ENCODE results near the gene APOD.
"Not testable (repeated sequence)": the region's sequence is repeated elsewhere in the genome, so short reads cannot be mapped to it uniquely, and the experiment has no call there.

APOD gene

GRCh38 chr3:195597848-195598247 is 14.1 kb upstream of the APOD start:
- no peak for TF ChIP-seq CTCF (IDR thresholded peaks at IDR 0.05; ENCODE audit: unreplicated experiment in 3 of 3)
- Mint-ChIP-seq H3K27me3 (ENCODE audit: low read depth) (peaks cover 4% of the 10 kb centered on the region), H3K36me3 (ENCODE audit: low read depth) (no peaks in the 10 kb centered on the region), H3K9me3 (peaks cover 19% of the 10 kb centered on the region), H3K4me3 (no peak overlapping the region), H3K4me1 (peaks cover 24% of the 10 kb centered on the region), H3K27ac (peak overlapping the region in 2 of 3 experiments; percentile 43 to 60)

- peaks cover 24% of the 10 kb centered on the region for H3K4me1 Mint-ChIP-seq
- peaks cover 4% of the 10 kb centered on the region for H3K27me3 Mint-ChIP-seq (ENCODE audit: low read depth)
- H3K9me3 Mint-ChIP-seq, result peaks cover 15% of the 10 kb centered on the region
- no peak overlapping the region for H3K4me3 Mint-ChIP-seq
- peak overlapping the region in 2 of 3 experiments; percentile 43 to 60 for H3K27ac Mint-ChIP-seq
- TF ChIP-seq CTCF (IDR thresholded peaks at IDR 0.05; ENCODE audit: unreplicated experiment in 3 of 3), result no peak
- H3K36me3 Mint-ChIP-seq (ENCODE audit: low read depth), result no peaks in the 10 kb centered on the region
Measured at GRCh38 chr3:195597229-195597628, 13.5 kb upstream of the APOD start.

GRCh38 chr3:195596765-195597171 is 13.0 kb upstream of the APOD start:
- Mint-ChIP-seq H3K4me1 (peaks cover 24% of the 10 kb centered on the region), H3K4me3 (no peak overlapping the region), H3K27me3 (ENCODE audit: low read depth) (peaks cover 4% of the 10 kb centered on the region), H3K36me3 (ENCODE audit: low read depth) (no peaks in the 10 kb centered on the region), H3K27ac (peak overlapping the region; percentile 16 to 80 (median 22)), H3K9me3 (peaks cover 13% of the 10 kb centered on the region)
- TF ChIP-seq CTCF (IDR thresholded peaks at IDR 0.05; ENCODE audit: unreplicated experiment in 3 of 3), result no peak

GRCh38 chr3:195595785-195596531 is 12.2 kb upstream of the APOD start:
- H3K4me3 Mint-ChIP-seq, result no peak overlapping the region
- no peak for TF ChIP-seq CTCF (IDR thresholded peaks at IDR 0.05; ENCODE audit: unreplicated experiment in 3 of 3)

GRCh38 chr3:195591852-195592251 is 8.1 kb upstream of the APOD start:
- Mint-ChIP-seq H3K9me3 (no peaks in the 10 kb centered on the region), H3K27me3 (ENCODE audit: low read depth) (peaks cover 4% of the 10 kb centered on the region), H3K36me3 (ENCODE audit: low read depth) (no peaks in the 10 kb centered on the region), H3K4me1 (peaks cover 10% of the 10 kb centered on the region), H3K4me3 (no peak overlapping the region), H3K27ac (no peak overlapping the region)
- TF ChIP-seq CTCF (IDR thresholded peaks at IDR 0.05; ENCODE audit: unreplicated experiment in 3 of 3), result no peak

More at GRCh38 chr3:195595785-195596531, 12.2 kb upstream of the APOD start:
- H3K4me1 Mint-ChIP-seq, result peaks cover 24% of the 10 kb centered on the region
- peaks cover 12% of the 10 kb centered on the region for H3K9me3 Mint-ChIP-seq
- H3K27ac Mint-ChIP-seq, result peak overlapping the region in 2 of 3 experiments; percentile 16 to 22
- H3K27me3 Mint-ChIP-seq (ENCODE audit: low read depth), result peaks cover 4% of the 10 kb centered on the region
- H3K36me3 Mint-ChIP-seq (ENCODE audit: low read depth), result no peaks in the 10 kb centered on the region

GRCh38 chr3:195591220-195591619 is 7.5 kb upstream of the APOD start:
- Mint-ChIP-seq H3K27me3 (ENCODE audit: low read depth) (peaks cover 4% of the 10 kb centered on the region), H3K36me3 (ENCODE audit: low read depth) (no peaks in the 10 kb centered on the region), H3K9me3 (no peaks in the 10 kb centered on the region), H3K4me1 (peaks cover 6% of the 10 kb centered on the region), H3K27ac (no peak overlapping the region), H3K4me3 (no peak overlapping the region)
- TF ChIP-seq CTCF (IDR thresholded peaks at IDR 0.05; ENCODE audit: unreplicated experiment in 3 of 3), result no peak

- not testable (repeated sequence) for H3K4me3 Mint-ChIP-seq; H3K9me3 Mint-ChIP-seq; H3K36me3 Mint-ChIP-seq (ENCODE audit: low read depth); H3K4me1 Mint-ChIP-seq; H3K27me3 Mint-ChIP-seq (ENCODE audit: low read depth); H3K27ac Mint-ChIP-seq
Measured at GRCh38 chr3:195590381-195590780, 6.6 kb upstream of the APOD start.

GRCh38 chr3:195589796-195590195 is 6.1 kb upstream of the APOD start:
- not testable (repeated sequence) for H3K4me1 Mint-ChIP-seq, H3K4me3 Mint-ChIP-seq, H3K9me3 Mint-ChIP-seq

More at GRCh38 chr3:195589796-195590195, 6.1 kb upstream of the APOD start:
- not testable (repeated sequence) for H3K36me3 Mint-ChIP-seq (ENCODE audit: low read depth); H3K27ac Mint-ChIP-seq; H3K27me3 Mint-ChIP-seq (ENCODE audit: low read depth)
